ENCODE results near the gene FAAH.
A peak's percentile ranks its signal among the peaks of the same experiment; 100 is the strongest.

FAAH gene

GRCh38 chr1:46407636-46408035 is 13.5 kb downstream of the FAAH start:
- Histone ChIP-seq H3K27me3 (replicated peaks) (no peaks in the 10 kb centered on the region), H3K27ac (no peak overlapping the region), H3K4me3 (ENCODE audit: low read depth, low read length) (no peak overlapping the region), H3K36me3 (replicated peaks) (no peaks in the 10 kb centered on the region)
- no peak for TF ChIP-seq CTCF (IDR thresholded peaks at IDR 0.05; ENCODE audit: low read depth, low read length, missing control alignments)
- in situ Hi-C loops (cut with HindIII; ENCODE audit: low pct_ligation_motif_present, low sequenced_read_pairs), result no loop called here
- no peak for DNase-seq

DNA sequence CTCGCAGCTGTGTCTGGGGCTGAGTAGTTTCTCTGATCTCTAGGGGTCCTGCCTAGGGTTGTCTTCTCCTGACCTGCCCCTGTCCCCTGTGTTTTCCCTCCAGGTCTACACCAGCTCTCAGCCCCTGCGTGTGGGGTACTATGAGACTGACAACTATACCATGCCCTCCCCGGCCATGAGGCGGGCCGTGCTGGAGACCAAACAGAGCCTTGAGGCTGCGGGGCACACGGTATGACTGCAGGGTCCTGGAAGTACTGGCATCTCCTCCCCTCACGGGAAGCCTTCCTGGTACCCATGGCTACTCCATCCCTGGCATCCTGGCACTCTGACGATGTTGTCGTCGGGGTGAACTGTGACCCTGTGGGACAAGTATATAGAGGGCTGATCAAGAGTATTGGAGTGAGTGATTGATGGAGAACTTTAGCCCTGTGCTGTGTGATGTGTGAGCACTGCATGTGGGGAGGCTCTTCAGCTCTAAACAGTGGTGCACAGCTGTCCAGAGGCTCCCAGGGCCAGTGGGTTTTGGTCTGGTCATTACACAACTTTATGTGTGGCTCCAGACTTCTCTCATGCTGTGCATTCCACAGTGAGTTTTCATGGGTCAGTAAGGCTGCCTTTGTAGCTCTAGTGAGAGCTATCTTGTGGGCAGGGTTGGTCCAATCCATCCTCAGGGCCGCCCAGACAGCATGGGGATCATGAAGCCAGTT is 14.4 kb downstream of the FAAH start:
- no peaks in the 10 kb centered on the region for H3K27me3 ChIP-seq (replicated peaks)
- no peak overlapping the region for H3K27ac ChIP-seq
- no peaks in the 10 kb centered on the region for H3K36me3 ChIP-seq (replicated peaks)
- in situ Hi-C loops (cut with HindIII; ENCODE audit: low pct_ligation_motif_present, low sequenced_read_pairs), result no loop called here
- H3K4me3 ChIP-seq (ENCODE audit: low read depth, low read length), result no peak overlapping the region
- peak; percentile 5 for DNase-seq
- TF ChIP-seq CTCF (IDR thresholded peaks at IDR 0.05; ENCODE audit: low read depth, low read length, missing control alignments), result no peak

- H3K27me3 ChIP-seq (replicated peaks), result peaks cover 1% of the 10 kb centered on the region
- no peaks in the 10 kb centered on the region for H3K36me3 ChIP-seq (replicated peaks)
- no peak for TF ChIP-seq CTCF (IDR thresholded peaks at IDR 0.05; ENCODE audit: low read depth, low read length, missing control alignments)
- no peak overlapping the region for H3K27ac ChIP-seq
- no peak overlapping the region for H3K4me3 ChIP-seq (ENCODE audit: low read depth, low read length)
- in situ Hi-C loops (cut with HindIII; ENCODE audit: low pct_ligation_motif_present, low sequenced_read_pairs), result no loop called here
- DNase-seq, result no peak
Measured at GRCh38 chr1:46409063-46409372, 14.9 kb downstream of the FAAH start.

DNA sequence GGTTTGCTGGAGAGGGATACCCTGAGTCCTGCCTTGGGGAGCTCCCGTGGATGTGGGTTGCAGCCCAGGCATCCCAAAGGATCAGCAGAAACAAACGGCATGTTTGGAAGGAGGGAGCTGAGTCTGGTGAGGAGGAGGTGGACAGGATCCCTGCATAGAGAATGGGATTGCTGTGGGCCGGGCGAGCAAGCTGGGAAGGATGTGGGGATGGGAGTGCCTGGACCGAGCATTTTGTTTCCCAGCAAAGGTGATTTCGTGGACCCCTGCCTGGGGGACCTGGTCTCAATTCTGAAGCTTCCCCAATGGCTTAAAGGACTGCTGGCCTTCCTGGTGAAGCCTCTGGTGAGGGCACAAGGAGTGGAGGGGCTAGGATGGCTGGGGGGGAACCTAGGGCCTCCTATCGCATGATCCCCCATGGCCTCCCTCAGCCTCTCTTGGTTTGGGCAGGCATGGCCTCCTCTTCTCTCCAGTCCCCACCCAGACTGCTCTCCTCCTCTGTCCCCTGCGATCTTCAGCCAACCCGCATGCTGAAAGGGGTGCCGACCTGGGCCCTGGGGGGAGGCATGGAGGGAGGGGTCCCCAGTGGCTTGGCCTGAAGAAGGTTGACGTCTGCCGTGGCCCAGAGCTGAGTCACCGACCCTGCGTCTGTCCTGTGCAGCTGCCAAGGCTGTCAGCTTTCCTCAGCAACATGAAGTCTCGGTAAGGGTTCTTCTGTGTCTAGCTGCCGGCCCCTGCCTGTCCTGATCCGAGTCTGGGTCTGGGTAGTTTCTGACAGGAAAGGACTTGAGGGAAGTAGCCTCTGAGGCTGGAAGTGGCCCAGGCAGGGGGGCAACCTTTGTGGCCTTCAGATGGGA is 16.3 kb downstream of the FAAH start:
- in situ Hi-C loops (cut with HindIII; ENCODE audit: low pct_ligation_motif_present, low sequenced_read_pairs), result no loop called here
- DNase-seq, result peak; percentile 25
- H3K4me3 ChIP-seq (ENCODE audit: low read depth, low read length), result no peak overlapping the region
- H3K27me3 ChIP-seq (replicated peaks), result peaks cover 1% of the 10 kb centered on the region
- no peaks in the 10 kb centered on the region for H3K36me3 ChIP-seq (replicated peaks)
- no peak overlapping the region for H3K27ac ChIP-seq
- no peak for TF ChIP-seq CTCF (IDR thresholded peaks at IDR 0.05; ENCODE audit: low read depth, low read length, missing control alignments)

GRCh38 chr1:46411010-46411405 is 16.9 kb downstream of the FAAH start:
- Histone ChIP-seq H3K27ac (no peak overlapping the region), H3K36me3 (replicated peaks) (no peaks in the 10 kb centered on the region), H3K27me3 (replicated peaks) (peaks cover 1% of the 10 kb centered on the region), H3K4me3 (ENCODE audit: low read depth, low read length) (no peak overlapping the region)
- in situ Hi-C loops (cut with HindIII; ENCODE audit: low pct_ligation_motif_present, low sequenced_read_pairs), result no loop called here
- no peak for TF ChIP-seq CTCF (IDR thresholded peaks at IDR 0.05; ENCODE audit: low read depth, low read length, missing control alignments)
- no peak for DNase-seq
